DMS114 treated with DMSO at 0.1 percent for 48 hours (cell line): ENCODE measurements around the gene KRT14.
"Not testable (repeated sequence)": the region's sequence is repeated elsewhere in the genome, so short reads cannot be mapped to it uniquely, and the experiment has no call there.

Experiments used
- DNase-seq: peaks from one replicate; lab custom pipeline; 2025; ENCODE audit not compliant: unreplicated experiment; lab: John Stamatoyannopoulos, UW

KRT14 gene

GRCh38 chr17:41610061-41610517 lies 23.4 kb upstream of the KRT14 start:
- not testable (repeated sequence) for DNase-seq

- DNase-seq = not testable (repeated sequence)
Observed at GRCh38 chr17:41606930-41607329, 20.2 kb upstream of the KRT14 start.

GRCh38 chr17:41602524-41602923 lies 15.8 kb upstream of the KRT14 start:
- no peak for DNase-seq

- no peak for DNase-seq
Observed at GRCh38 chr17:41600318-41600717, 13.6 kb upstream of the KRT14 start.

- DNase-seq = no peak
Observed at GRCh38 chr17:41599680-41600079, 13.0 kb upstream of the KRT14 start.

GRCh38 chr17:41595585-41595984 lies 8.9 kb upstream of the KRT14 start:
- no peak for DNase-seq

- DNase-seq = no peak
Observed at GRCh38 chr17:41594363-41594915, 7.7 kb upstream of the KRT14 start.

GRCh38 chr17:41593306-41593981 lies 6.7 kb upstream of the KRT14 start:
- no peak for DNase-seq

GRCh38 chr17:41592601-41593305 lies 6.1 kb upstream of the KRT14 start:
- no peak for DNase-seq

- DNase-seq = no peak
Observed at GRCh38 chr17:41589301-41589700, 2.6 kb upstream of the KRT14 start.

- DNase-seq = no peak
Observed at GRCh38 chr17:41588126-41588810, 1.6 kb upstream of the KRT14 start.

- no peak for DNase-seq
Observed at GRCh38 chr17:41585301-41586056, 1.2 kb downstream of the KRT14 start.

- not testable (repeated sequence) for DNase-seq
Observed at GRCh38 chr17:41584331-41584927, 2.3 kb downstream of the KRT14 start.

- no peak for DNase-seq
Observed at GRCh38 chr17:41583137-41584127, 3.3 kb downstream of the KRT14 start.

- DNase-seq = not testable (repeated sequence)
Observed at GRCh38 chr17:41582061-41582968, 4.4 kb downstream of the KRT14 start.

GRCh38 chr17:41581366-41582060 lies 5.2 kb downstream of the KRT14 start:
- DNase-seq = no peak

- DNase-seq = no peak
Observed at GRCh38 chr17:41580687-41581365, 5.9 kb downstream of the KRT14 start.
